Thymus (tissue), 14 donors: ENCODE results near the gene ARL14. TPM values are rescaled to one million over a fixed set of nuclear protein-coding genes. Genes with fewer than 3 reads are reported as not detected.

Experiments used
- DNase-seq, 9 donors: peaks; one replicate each; pipeline ENCODE4 v3.0.0-alpha.2; 2013; ENCODE audit warnings: low spot score in 9 of 9, low read depth in 6 of 9, missing footprints in 1 of 9
- H3K27ac ChIP-seq, 2 donors: one replicate each; pipeline ENCODE4 v1.5.1; 2013; ENCODE audit warnings: control low read depth in 1 of 2, low read depth in 1 of 2, low read length in 1 of 2, mild to moderate bottlenecking in 1 of 2, moderate library complexity in 1 of 2
- H3K27me3 ChIP-seq, 2 donors: one replicate each; pipeline ENCODE4 v1.5.1; 2013; ENCODE audit warnings: low read length in 1 of 2; ENCODE audit not compliant: control insufficient read depth in 2 of 2, insufficient read depth in 1 of 2
- H3K36me3 ChIP-seq, 2 donors: one replicate each; pipeline ENCODE4 v1.5.1; 2013; ENCODE audit warnings: low read length in 1 of 2, mild to moderate bottlenecking in 1 of 2, moderate library complexity in 1 of 2; ENCODE audit not compliant: control insufficient read depth in 2 of 2, insufficient read depth in 2 of 2
- H3K4me1 ChIP-seq, 2 donors: one replicate each; pipeline ENCODE4 v1.5.1; 2013; ENCODE audit warnings: low read length in 2 of 2; ENCODE audit not compliant: control insufficient read depth in 2 of 2, insufficient read depth in 2 of 2
- H3K4me3 ChIP-seq, 2 donors: one replicate each; pipeline ENCODE4 v1.5.1; 2013; ENCODE audit warnings: low read length in 2 of 2, control low read depth in 1 of 2, mild to moderate bottlenecking in 1 of 2
- H3K9me3 ChIP-seq, 2 donors: one replicate each; pipeline ENCODE4 v1.5.1; 2013; ENCODE audit warnings: low read length in 1 of 2, mild to moderate bottlenecking in 1 of 2; ENCODE audit not compliant: control insufficient read depth in 2 of 2, insufficient read depth in 1 of 2
- WGBS: extraction: QIAGEN DNeasy Blood & Tissue Kit; methylation state at CpG from one replicate; pipeline ENCODE4 v1.1.7; 2013; 5-methylcytosine and 5-hydroxymethylcytosine counted together
- long read RNA-seq, 10 donors: transcript quantifications; one replicate each; lab custom pipeline, GENCODE V29; 2026
- polyA plus RNA-seq: library from polyadenylated mRNA; stranded (reverse); fragments of 200-250 nt; gene quantifications from one replicate; pipeline ENCODE4 v1.2.3, GENCODE V29; 2013
- total RNA-seq: library from RNA; stranded (reverse); fragments of 120-200 nt; gene quantifications from one replicate; pipeline ENCODE4 v1.2.4, GENCODE V29; 2013
- donor health status: healthy.

The ARL14 gene
- 1.1 TPM for total RNA-seq
- 4.8 TPM for polyA plus RNA-seq
- long read RNA-seq, donor 1: 0 reads
- long read RNA-seq, donor 2: 0 reads
- long read RNA-seq, donor 3, partial matches to known transcripts: 0 of 1 reads
- long read RNA-seq, donor 3, other reads (novel, unspliced or antisense): 0 of 1 reads
- long read RNA-seq, donor 4: 0 reads
- long read RNA-seq, donor 5, partial matches to known transcripts: 0 of 4 reads
- long read RNA-seq, donor 5, other reads (novel, unspliced or antisense): 0 of 4 reads
- long read RNA-seq, donor 6: 0 reads
- long read RNA-seq, donor 7: 0 reads
- long read RNA-seq, donor 8, partial matches to known transcripts: 0 of 1 reads
- long read RNA-seq, donor 8, other reads (novel, unspliced or antisense): 0 of 1 reads
- long read RNA-seq, donor 9: 0 reads
- long read RNA-seq, donor 10: 0 reads

DNA sequence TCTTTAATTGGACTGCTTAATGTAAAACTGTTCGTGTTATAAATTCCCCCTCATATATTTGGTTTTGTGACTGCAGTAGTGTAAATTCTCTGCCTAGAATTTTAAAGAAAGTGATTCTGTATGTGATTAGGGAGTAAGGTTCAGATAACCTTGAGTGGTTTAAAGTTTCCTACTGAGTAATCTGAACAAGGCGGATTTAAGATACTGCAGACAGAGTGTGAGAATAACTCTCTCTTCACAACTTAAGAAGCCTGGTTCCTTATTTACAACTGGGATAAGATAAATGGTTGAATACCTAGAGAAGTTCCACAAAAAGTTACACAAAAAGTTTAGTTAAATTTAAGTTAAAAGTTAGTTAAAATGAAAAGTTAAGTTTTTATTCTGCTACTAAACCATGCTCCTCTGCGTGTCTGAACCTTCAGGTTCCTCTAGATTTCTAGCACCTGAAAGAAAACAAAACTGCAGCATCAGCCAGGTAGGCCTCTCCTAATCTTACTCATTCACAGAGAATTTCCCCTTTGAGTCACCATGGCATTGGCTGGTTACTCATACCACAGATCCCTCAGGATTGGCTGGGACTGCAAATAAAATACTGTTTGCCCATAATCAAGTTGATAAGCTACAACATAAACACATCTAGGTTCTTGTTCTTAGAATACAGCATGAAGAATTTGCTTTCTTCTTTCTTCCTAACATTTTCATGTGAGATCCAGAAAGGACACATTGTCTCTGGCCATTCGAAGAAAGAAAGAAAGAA is at the start of gene ARL14:
Gene ARL14, plus strand, starts transcription at position 614 of the 757 bp plus-strand sequence. CDS start 187 bp downstream, outside the sequence.
- Histone ChIP-seq H3K9me3 (no peaks in the 10 kb centered on the region), H3K36me3 (no peaks in the 10 kb centered on the region), H3K4me3 (no peak within 1 kb of the TSS), H3K4me1 (no peaks in the 10 kb centered on the region), H3K27me3 (no peaks in the 10 kb centered on the region), H3K27ac (no peak within 1 kb of the TSS)
- no peak for DNase-seq
- 97% methylated on average over 4 of the region's 4 CpGs for WGBS

DNA sequence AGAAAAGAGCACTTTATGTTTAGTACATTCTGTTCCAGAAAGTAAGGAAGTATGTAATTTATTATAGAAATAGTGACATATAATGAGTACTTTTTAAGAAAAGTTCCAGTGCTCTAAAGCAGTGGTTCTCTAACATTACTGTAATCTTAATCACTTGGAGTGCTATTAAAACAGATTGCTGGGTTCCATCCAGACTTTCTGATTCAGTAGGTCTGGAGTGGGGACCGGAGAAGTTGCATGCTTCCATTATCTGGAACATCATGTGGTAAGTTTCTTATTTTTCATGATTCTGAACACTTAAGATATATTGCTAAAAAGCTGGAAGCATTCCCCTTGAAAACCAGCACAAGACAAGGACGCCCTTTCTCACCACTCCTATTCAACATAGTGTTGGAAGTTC is 47.5 kb upstream of the ARL14 start:
- no peaks in the 10 kb centered on the region for H3K36me3 ChIP-seq
- 95% methylated on average over 2 of the region's 2 CpGs for WGBS
- no peak overlapping the region for H3K27ac ChIP-seq
- DNase-seq: no peak
- H3K27me3 ChIP-seq: no peaks in the 10 kb centered on the region
- H3K4me1 ChIP-seq: no peaks in the 10 kb centered on the region
- H3K4me3 ChIP-seq: no peak overlapping the region
- no peaks in the 10 kb centered on the region for H3K9me3 ChIP-seq

DNA sequence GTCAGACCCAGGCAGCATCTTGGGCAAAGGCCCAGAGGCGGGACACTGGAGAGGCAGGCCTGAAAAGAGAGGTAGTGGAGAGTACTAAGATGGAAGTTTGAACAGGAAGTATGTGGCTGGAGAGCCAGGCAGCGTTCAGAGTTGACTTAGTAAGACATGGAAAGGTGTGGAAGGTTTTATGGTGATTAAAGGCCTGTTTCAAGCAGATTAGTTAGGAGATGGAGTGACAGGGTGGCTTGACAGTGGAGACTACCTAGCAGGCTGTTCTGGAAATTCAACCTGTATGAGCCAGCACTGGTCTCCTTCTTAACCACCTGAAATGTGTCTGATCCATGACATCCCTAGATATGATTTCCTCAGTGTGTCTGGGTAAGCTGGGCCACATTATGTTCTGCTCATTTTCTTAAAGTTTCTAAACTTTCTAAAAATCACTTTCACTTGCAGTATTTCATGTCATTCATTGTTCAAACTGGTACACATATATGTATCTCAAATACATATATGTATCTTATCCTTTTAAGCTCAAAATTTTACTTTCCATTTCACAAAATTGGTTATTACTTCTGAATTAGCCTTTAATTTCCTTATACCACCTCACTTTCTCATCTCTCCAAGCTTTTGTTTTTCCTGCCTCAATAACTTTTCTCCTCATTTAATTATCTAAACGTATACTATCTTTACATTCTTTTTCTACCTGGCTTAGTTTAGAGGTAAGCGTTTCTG is 43.4 kb upstream of the ARL14 start:
- 86% methylated on average over 4 of the region's 4 CpGs for WGBS
- no peaks in the 10 kb centered on the region for H3K27me3 ChIP-seq
- H3K27ac ChIP-seq: no peak overlapping the region
- no peak overlapping the region for H3K4me3 ChIP-seq
- DNase-seq: no peak
- H3K4me1 ChIP-seq: no peaks in the 10 kb centered on the region
- H3K36me3 ChIP-seq: no peaks in the 10 kb centered on the region
- no peaks in the 10 kb centered on the region for H3K9me3 ChIP-seq

DNA sequence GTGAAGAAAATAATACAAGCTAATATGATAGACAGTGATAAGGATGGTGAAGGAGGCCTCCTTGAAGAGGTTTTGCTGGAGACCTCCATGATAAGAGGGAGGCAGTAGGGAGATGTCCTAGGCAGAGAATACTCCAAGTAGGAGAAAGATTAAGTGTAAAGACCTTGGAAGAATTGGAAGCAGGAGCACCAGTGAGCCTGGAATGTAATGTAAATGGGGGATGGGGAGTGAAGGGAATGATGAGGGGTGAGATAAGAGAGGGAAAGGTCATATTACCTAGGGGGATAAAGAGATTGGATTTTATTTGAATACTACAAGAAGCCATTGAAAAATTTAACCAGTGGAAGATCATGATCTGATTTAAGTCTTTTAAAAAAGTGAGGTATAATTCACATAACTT is 41.7 kb upstream of the ARL14 start:
- H3K9me3 ChIP-seq: no peaks in the 10 kb centered on the region
- no peaks in the 10 kb centered on the region for H3K36me3 ChIP-seq
- no peak overlapping the region for H3K4me3 ChIP-seq
- H3K27ac ChIP-seq: no peak overlapping the region
- no peaks in the 10 kb centered on the region for H3K27me3 ChIP-seq
- H3K4me1 ChIP-seq: no peaks in the 10 kb centered on the region
- DNase-seq: no peak

DNA sequence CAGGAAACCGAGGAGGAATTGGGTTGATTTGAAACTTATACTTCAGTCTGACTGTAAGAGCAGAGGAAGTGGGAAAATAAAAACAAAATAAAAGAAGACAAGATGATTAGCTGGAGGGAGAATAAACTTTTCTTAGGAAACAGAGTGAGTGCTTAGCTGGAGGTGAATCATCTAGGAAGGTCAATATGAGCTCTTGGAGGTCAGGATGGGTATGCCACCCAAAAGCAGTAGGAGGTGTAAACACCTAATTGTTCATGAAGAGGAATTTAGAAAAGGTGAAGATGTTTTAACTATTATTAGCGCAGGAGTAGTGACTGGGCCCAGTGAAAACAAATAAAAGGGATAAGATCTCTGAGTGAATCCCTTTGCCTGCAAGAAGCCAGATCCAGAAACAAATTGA is 39.9 kb upstream of the ARL14 start:
- H3K4me3 ChIP-seq: no peak overlapping the region

DNA sequence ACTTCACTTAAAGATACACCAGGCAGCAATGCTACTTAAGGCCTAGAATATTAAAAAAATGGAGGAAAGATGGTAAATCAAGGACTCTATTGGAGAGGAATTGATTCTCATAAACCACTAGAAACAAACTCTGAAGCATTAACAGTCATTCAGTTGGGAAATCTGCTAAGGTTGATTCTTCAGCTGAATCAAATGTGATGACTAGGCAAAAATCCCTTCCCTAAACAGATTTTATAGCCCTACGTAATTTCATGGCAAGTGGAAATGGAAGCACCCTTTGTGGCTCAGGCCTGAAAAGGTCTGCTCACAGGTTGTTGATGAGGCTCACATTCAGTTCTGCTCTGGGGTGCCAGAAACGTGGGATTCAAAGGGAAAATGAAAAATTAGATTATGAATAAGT is 38.8 kb upstream of the ARL14 start:
- Histone ChIP-seq H3K9me3 (no peaks in the 10 kb centered on the region), H3K27me3 (no peaks in the 10 kb centered on the region), H3K4me1 (no peaks in the 10 kb centered on the region), H3K27ac (no peak overlapping the region), H3K4me3 (no peak overlapping the region), H3K36me3 (no peaks in the 10 kb centered on the region)
- DNase-seq: no peak
- 89% methylated on average over 2 of the region's 2 CpGs for WGBS

More for the DNA sequence above, 39.9 kb upstream of the ARL14 start:
- H3K4me1 ChIP-seq: no peaks in the 10 kb centered on the region
- no peak overlapping the region for H3K27ac ChIP-seq
- 93% methylated on average over 2 of the region's 2 CpGs for WGBS
- H3K9me3 ChIP-seq: no peaks in the 10 kb centered on the region
- no peak for DNase-seq
- no peaks in the 10 kb centered on the region for H3K36me3 ChIP-seq
- no peaks in the 10 kb centered on the region for H3K27me3 ChIP-seq

DNA sequence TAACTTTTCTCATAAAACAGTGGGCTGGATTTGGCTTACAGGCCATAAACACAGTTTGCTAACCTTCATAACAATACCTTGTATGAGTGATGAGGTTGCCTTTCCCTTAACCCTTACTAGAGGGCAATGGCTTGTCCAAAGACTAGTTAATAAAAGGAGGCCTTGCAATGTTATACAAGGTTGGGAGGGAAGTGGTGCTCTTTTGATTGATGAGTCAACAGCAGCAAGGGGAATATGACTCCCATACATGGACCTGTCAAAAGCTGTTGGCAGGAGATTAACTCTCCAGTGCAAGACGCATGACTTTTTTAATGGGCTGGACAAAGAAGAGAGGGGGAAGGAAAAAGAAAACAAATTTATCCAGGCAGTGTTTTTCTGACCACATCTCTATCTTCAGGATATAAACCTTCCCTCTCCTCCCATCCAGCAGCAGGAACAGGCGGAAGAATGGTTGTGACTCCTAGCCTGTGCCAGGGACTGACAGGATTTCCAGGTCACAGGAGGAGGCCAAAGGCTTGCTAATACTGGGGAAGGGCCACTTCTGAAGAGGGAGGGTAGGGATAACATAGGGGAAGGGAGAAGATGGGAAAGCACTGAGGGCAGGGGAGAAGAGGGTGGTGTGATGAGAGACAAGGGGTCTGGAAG is 35.2 kb upstream of the ARL14 start:
- Histone ChIP-seq H3K9me3 (no peaks in the 10 kb centered on the region), H3K4me3 (no peak overlapping the region), H3K4me1 (no peaks in the 10 kb centered on the region), H3K27me3 (no peaks in the 10 kb centered on the region), H3K36me3 (no peaks in the 10 kb centered on the region), H3K27ac (no peak overlapping the region)
- WGBS: 94% methylated on average over 2 of the region's 2 CpGs
- no peak for DNase-seq

DNA sequence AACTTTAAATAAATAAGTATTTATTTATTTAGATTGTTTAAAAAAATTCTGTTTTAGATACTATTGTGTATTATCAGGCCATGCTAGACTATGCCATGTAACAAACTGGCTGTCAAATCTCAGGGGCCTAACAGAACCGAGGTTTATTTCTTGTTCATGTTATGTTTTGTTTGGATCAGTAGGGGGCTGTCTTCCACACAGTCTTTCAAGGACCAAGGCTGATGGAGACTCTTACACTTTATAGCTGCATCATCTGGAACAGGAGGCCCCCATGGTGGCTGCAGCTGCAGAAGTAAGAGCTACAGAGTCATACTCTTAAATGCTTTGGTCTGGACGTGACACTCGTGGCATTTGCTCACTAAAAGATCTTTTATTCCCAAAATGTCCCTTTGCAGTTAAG is 33.0 kb upstream of the ARL14 start:
- Histone ChIP-seq H3K4me1 (no peaks in the 10 kb centered on the region), H3K27ac (no peak overlapping the region), H3K36me3 (no peaks in the 10 kb centered on the region), H3K9me3 (no peaks in the 10 kb centered on the region), H3K4me3 (no peak overlapping the region), H3K27me3 (no peaks in the 10 kb centered on the region)
- DNase-seq: peak in 1 of 9 donors; percentile 9
- 94% methylated on average over 3 of the region's 3 CpGs for WGBS
